ENCODE data around the gene TDRD10.

TDRD10 gene

GRCh38 chr1:154512760-154513159, 10.7 kb downstream of the TDRD10 start:
- TF ChIP-seq FOXP2 (optimal IDR thresholded peaks at IDR 0.05; ENCODE audit: borderline replicate concordance, extremely low read depth, extremely low read length, insufficient read depth) (no peak), POLR2AphosphoS5 (IDR thresholded peaks at IDR 0.05; ENCODE audit: low read depth, low read length) (no peak), SIN3A (IDR thresholded peaks at IDR 0.05; ENCODE audit: borderline replicate concordance, insufficient read depth, low read length) (no peak)

DNA sequence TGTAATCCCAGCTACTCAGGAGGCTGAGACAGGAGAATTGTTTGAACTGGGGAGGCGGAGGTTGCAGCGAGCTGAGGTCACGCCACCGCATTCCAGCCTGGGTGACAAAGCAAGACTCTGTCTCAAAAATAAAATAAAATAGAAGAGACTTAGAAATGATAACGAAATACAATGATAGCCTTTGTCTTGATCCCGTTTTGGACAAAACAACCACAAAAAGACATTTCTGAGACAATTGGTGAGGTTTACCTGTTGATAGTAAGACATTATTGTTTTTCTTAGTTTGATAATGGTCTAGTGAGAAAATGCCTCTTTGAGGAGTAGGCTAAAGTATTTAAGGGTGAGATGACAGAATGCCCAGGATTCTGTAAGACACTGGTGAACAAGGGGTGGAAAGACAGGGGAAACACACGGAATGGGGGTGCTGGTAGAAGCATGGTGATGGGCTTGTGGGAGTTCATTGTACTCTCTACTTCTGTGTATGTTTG, 12.1 kb downstream of the TDRD10 start:
- TF ChIP-seq POLR2AphosphoS5 (IDR thresholded peaks at IDR 0.05; ENCODE audit: low read depth, low read length): no peak

GRCh38 chr1:154517661-154518060, 15.6 kb downstream of the TDRD10 start:
- TF ChIP-seq FOXP2 (optimal IDR thresholded peaks at IDR 0.05; ENCODE audit: borderline replicate concordance, extremely low read depth, extremely low read length, insufficient read depth) (no peak), POLR2AphosphoS5 (IDR thresholded peaks at IDR 0.05; ENCODE audit: low read depth, low read length) (no peak), SIN3A (IDR thresholded peaks at IDR 0.05; ENCODE audit: borderline replicate concordance, insufficient read depth, low read length) (no peak), REST (IDR thresholded peaks at IDR 0.05; ENCODE audit: insufficient read depth in 1 of 2, low read depth in 2 of 2, low read length in 2 of 2) (no peak), TAF1 (IDR thresholded peaks at IDR 0.05; ENCODE audit: borderline replicate concordance, insufficient read depth, low read length) (no peak)

DNA sequence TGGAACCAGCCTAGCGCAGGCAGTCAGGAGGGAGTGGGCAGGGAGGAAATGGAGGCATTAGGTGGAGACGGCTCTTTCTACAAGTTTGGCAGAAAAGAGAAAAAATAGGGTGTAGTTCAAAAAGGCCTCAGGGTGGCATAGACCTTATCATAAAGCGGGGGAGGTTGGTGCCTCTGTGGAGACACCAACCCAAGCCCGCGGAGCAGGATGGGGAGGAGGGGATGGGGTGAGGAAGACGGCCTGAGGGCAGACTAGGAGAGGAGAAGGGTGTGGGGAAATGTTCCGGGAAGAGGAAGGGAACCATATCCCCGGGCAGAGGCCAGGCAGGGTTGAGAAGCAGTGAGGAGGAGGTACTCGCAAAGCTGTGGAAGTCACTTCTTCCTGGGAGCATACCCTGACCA, 17.6 kb downstream of the TDRD10 start:
- TF ChIP-seq SIN3A (IDR thresholded peaks at IDR 0.05; ENCODE audit: borderline replicate concordance, insufficient read depth, low read length) (0 out of 2 replicates have a peak, but pooled peaks have one; percentile 32), REST (IDR thresholded peaks at IDR 0.05; ENCODE audit: insufficient read depth in 1 of 2, low read depth in 2 of 2, low read length in 2 of 2) (no peak), POLR2AphosphoS5 (IDR thresholded peaks at IDR 0.05; ENCODE audit: low read depth, low read length) (no peak), FOXP2 (optimal IDR thresholded peaks at IDR 0.05; ENCODE audit: borderline replicate concordance, extremely low read depth, extremely low read length, insufficient read depth) (no peak), TAF1 (IDR thresholded peaks at IDR 0.05; ENCODE audit: borderline replicate concordance, insufficient read depth, low read length) (no peak)

DNA sequence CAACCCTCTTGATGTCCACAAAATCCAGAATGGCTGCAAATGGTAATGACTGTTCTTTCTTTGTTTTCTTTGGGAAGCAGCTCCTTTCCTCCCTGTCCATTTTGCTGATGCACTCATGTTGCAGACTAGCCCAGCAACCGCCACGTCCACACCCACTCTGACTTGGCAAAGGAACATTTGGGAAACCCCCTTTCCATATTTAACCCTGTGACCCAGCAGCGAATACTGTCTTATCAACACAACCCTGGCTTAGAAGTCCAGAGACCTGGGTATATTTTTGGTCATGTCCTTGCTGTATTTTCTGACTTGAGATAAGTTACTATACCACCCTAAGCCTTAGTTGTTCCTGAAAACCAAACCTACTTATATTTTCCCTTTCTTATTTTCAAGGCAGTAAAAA, 18.3 kb downstream of the TDRD10 start:
- no peak for TF ChIP-seq FOXP2 (optimal IDR thresholded peaks at IDR 0.05; ENCODE audit: borderline replicate concordance, extremely low read depth, extremely low read length, insufficient read depth)
- no peak for TF ChIP-seq REST (IDR thresholded peaks at IDR 0.05; ENCODE audit: insufficient read depth in 1 of 2, low read depth in 2 of 2, low read length in 2 of 2)
- no peak for TF ChIP-seq TAF1 (IDR thresholded peaks at IDR 0.05; ENCODE audit: borderline replicate concordance, insufficient read depth, low read length)
- no peak for TF ChIP-seq SIN3A (IDR thresholded peaks at IDR 0.05; ENCODE audit: borderline replicate concordance, insufficient read depth, low read length)
- no peak for TF ChIP-seq POLR2AphosphoS5 (IDR thresholded peaks at IDR 0.05; ENCODE audit: low read depth, low read length)

GRCh38 chr1:154521695-154522094, 19.7 kb downstream of the TDRD10 start:
- TF ChIP-seq FOXP2 (optimal IDR thresholded peaks at IDR 0.05; ENCODE audit: borderline replicate concordance, extremely low read depth, extremely low read length, insufficient read depth) (no peak), REST (IDR thresholded peaks at IDR 0.05; ENCODE audit: insufficient read depth in 1 of 2, low read depth in 2 of 2, low read length in 2 of 2) (no peak), TAF1 (IDR thresholded peaks at IDR 0.05; ENCODE audit: borderline replicate concordance, insufficient read depth, low read length) (no peak), SIN3A (IDR thresholded peaks at IDR 0.05; ENCODE audit: borderline replicate concordance, insufficient read depth, low read length) (no peak), POLR2AphosphoS5 (IDR thresholded peaks at IDR 0.05; ENCODE audit: low read depth, low read length) (no peak)
